HepG2 (cell line): Measurements from ENCODE around the gene ADAT3. TPM values are rescaled to one million over a fixed set of nuclear protein-coding genes. Genes with fewer than 3 reads are reported as not detected.
A peak's percentile ranks its signal among the peaks of the same experiment; 100 is the strongest.

Experiments used
- ARNT ChIP-seq: fragments of 450-650 bp; IDR thresholded peaks from 2 replicates; pipeline ENCODE4 v1.6.1; 2017
- ATF7-NPFF ChIP-seq: sonication (generic); formaldehyde crosslinking; IDR thresholded peaks from 2 replicates; pipeline ENCODE4 v1.8.1; 2023; ENCODE audit warnings: mild to moderate bottlenecking, low read depth, missing genetic modification reagents, moderate library complexity
- CENPT ChIP-seq: sonication (generic); formaldehyde crosslinking; IDR thresholded peaks from 2 replicates; pipeline ENCODE4 v1.8.0; 2022; ENCODE audit warnings: low read depth, mild to moderate bottlenecking, moderate library complexity, missing genetic modification reagents
- CTCF ChIP-seq: sonication (generic); formaldehyde crosslinking; IDR thresholded peaks from 2 replicates; pipeline ENCODE4 v1.5.0; 2020; ENCODE audit warnings: mild to moderate bottlenecking, missing genetic modification reagents, moderate library complexity
- HDAC6 ChIP-seq: fragments of 200-600 bp; sonication (generic); IDR thresholded peaks from 2 replicates; pipeline ENCODE4 v1.7.0; 2017; ENCODE audit warnings: mild to moderate bottlenecking, antibody characterized with exemption, low read length, low read depth
- IKZF5 ChIP-seq: IDR thresholded peaks from 2 replicates; pipeline ENCODE4 v1.6.1; 2018; ENCODE audit warnings: missing genetic modification reagents, mild to moderate bottlenecking, missing compliant biosample characterization
- KDM3A ChIP-seq: IDR thresholded peaks from 2 replicates; pipeline ENCODE4 v1.6.1; 2018; ENCODE audit warnings: low read depth, missing compliant biosample characterization
- MED8 ChIP-seq: sonication (generic); formaldehyde crosslinking; IDR thresholded peaks from 2 replicates; pipeline ENCODE4 v1.8.1; 2023; ENCODE audit warnings: mild to moderate bottlenecking, missing genetic modification reagents; ENCODE audit not compliant: insufficient replicate concordance
- PATZ1 ChIP-seq: sonication (generic); formaldehyde crosslinking; IDR thresholded peaks from 2 replicates; pipeline ENCODE4 v1.4.0; 2020; ENCODE audit warnings: missing genetic modification reagents
- TIGD3 ChIP-seq: sonication (generic); formaldehyde crosslinking; IDR thresholded peaks from 2 replicates; pipeline ENCODE4 v1.5.1; 2020; ENCODE audit warnings: mild to moderate bottlenecking, missing genetic modification reagents, borderline replicate concordance
- ZBTB33 ChIP-seq: sonication (generic); formaldehyde crosslinking; IDR thresholded peaks from 2 replicates; pipeline ENCODE4 v1.4.0; 2020; ENCODE audit warnings: missing genetic modification reagents
- ZNF101 ChIP-seq: sonication (generic); formaldehyde crosslinking; IDR thresholded peaks from 2 replicates; pipeline ENCODE4 v1.4.0; 2020; ENCODE audit warnings: mild to moderate bottlenecking, low read depth, missing genetic modification reagents, borderline replicate concordance
- ZNF20 ChIP-seq: sonication (generic); formaldehyde crosslinking; IDR thresholded peaks from 2 replicates; pipeline ENCODE4 v1.4.0; 2020; ENCODE audit warnings: mild to moderate bottlenecking, moderate library complexity, missing genetic modification reagents
- ZNF335 ChIP-seq: sonication (generic); formaldehyde crosslinking; IDR thresholded peaks from 2 replicates; pipeline ENCODE4 v1.4.0; 2020; ENCODE audit warnings: missing genetic modification reagents
- ZNF33B ChIP-seq: sonication (generic); formaldehyde crosslinking; IDR thresholded peaks from 2 replicates; pipeline ENCODE4 v1.5.1; 2020; ENCODE audit warnings: mild to moderate bottlenecking, missing genetic modification reagents
- ZNF34 ChIP-seq: sonication (generic); formaldehyde crosslinking; IDR thresholded peaks from 2 replicates; pipeline ENCODE4 v1.4.0; 2020; ENCODE audit warnings: mild to moderate bottlenecking, missing genetic modification reagents, borderline replicate concordance
- ZNF44 ChIP-seq: sonication (generic); formaldehyde crosslinking; IDR thresholded peaks from 2 replicates; pipeline ENCODE4 v1.5.1; 2020; ENCODE audit warnings: mild to moderate bottlenecking, missing genetic modification reagents
- ZNF598 ChIP-seq: sonication (generic); formaldehyde crosslinking; IDR thresholded peaks from 2 replicates; pipeline ENCODE4 v1.5.1; 2020; ENCODE audit warnings: mild to moderate bottlenecking, missing genetic modification reagents, borderline replicate concordance
- ZNF629 ChIP-seq: sonication (generic); formaldehyde crosslinking; conservative IDR thresholded peaks from 2 replicates; pipeline ENCODE4 v1.5.0; 2020; ENCODE audit warnings: missing genetic modification reagents
- ZNF777 ChIP-seq: sonication (generic); formaldehyde crosslinking; IDR thresholded peaks from 2 replicates; pipeline ENCODE4 v1.4.0; 2020; ENCODE audit warnings: missing genetic modification reagents
- polyA plus RNA-seq, 8 experiments: library from polyadenylated mRNA; depleted of rRNA in 3 of 8; stranded (reverse) in 7 of 8; unstranded in 1 of 8; fragments of >200 nt; fragmentation: Illumina TruSeq in 4 of 8; extraction: Trizol in 4 of 8; gene quantifications; 2 replicates each; pipeline versions ENCODE4 v1.2.1 to v1.2.3, GENCODE V29; 2011 to 2016; ENCODE audit warnings: low read depth in 4 of 8, missing spikeins in 1 of 8, mixed read lengths in 1 of 8; ENCODE audit not compliant: insufficient read depth in 1 of 8
- total RNA-seq, 5 experiments: library from RNA; depleted of rRNA; stranded (reverse); fragments of >200 nt; fragmentation: Illumina TruSeq; extraction: Trizol; gene quantifications; 2 replicates each; pipeline ENCODE4 v1.2.3, GENCODE V29; 2016; ENCODE audit warnings: low read depth in 1 of 5

The ADAT3 gene
- total and polyA plus RNA-seq, 2 of the 13 experiments (the other 11 are each of a cell fraction or from before 2014, with no cell fraction given) = 0.95 to 3.5 TPM

GRCh38 chr19:1875646-1876495 lies 29.3 kb upstream of the ADAT3 start (continued):
- TF ChIP-seq IKZF5 (CRISPR knock-in tag) = no peak
- no peak; the same call in 1 of the 2 replicates for TF ChIP-seq ZNF101 (CRISPR knock-in tag)
- 0 out of 2 replicates have a peak, but pooled peaks have one; percentile 46 for TF ChIP-seq ZNF335 (CRISPR knock-in tag)
- no peak for TF ChIP-seq MED8 (CRISPR knock-in tag)
- peak; percentile 92 for TF ChIP-seq ATF7-NPFF
- TF ChIP-seq ZNF598 (CRISPR knock-in tag) = 0 out of 2 replicates have a peak, but pooled peaks have one; percentile 68
- peak; percentile 92 for TF ChIP-seq CENPT (CRISPR knock-in tag)
- peak; percentile 35; the same call in 1 of the 2 replicates for TF ChIP-seq ZBTB33 (CRISPR knock-in tag)
- peak; percentile 92 for TF ChIP-seq ZNF34
- no peak for TF ChIP-seq ZNF20 (CRISPR knock-in tag)
- no peak for TF ChIP-seq HDAC6
- 0 out of 2 replicates have a peak, but pooled peaks have one; percentile 13 for TF ChIP-seq ZNF629 (CRISPR knock-in tag)
- TF ChIP-seq CTCF (CRISPR knock-in tag) = peak; percentile 39
- TF ChIP-seq ZNF33B (CRISPR knock-in tag) = 0 out of 2 replicates have a peak, but pooled peaks have one; percentile 71
- peak; percentile 40; the same call in 1 of the 2 replicates for TF ChIP-seq TIGD3
- no peak for TF ChIP-seq ARNT
- TF ChIP-seq ZNF777 = peak; percentile 34; the same call in 1 of the 2 replicates
- peak; percentile 72 for TF ChIP-seq PATZ1 (CRISPR knock-in tag)
- peak; percentile 77; the same call in 1 of the 2 replicates for TF ChIP-seq ZNF44 (CRISPR knock-in tag)
- peak; percentile 62; the same call in 1 of the 2 replicates for TF ChIP-seq KDM3A (CRISPR knock-in tag)
